ENCODE results near the gene NAP1L4.
A peak's percentile ranks its signal among the peaks of the same experiment; 100 is the strongest.

Gene NAP1L4

GRCh38 chr11:2904153-2905052, 87.7 kb downstream of the NAP1L4 start:
- H3K9ac ChIP-seq (ENCODE audit: low read depth, low read length, poor library complexity, severe bottlenecking), result peak overlapping the region; percentile 87

GRCh38 chr11:2903672-2904011, 88.5 kb downstream of the NAP1L4 start:
- Histone ChIP-seq H3K9ac (ENCODE audit: low read depth, low read length, poor library complexity, severe bottlenecking) (peak overlapping the region; percentile 87), H3K4me2 (ENCODE audit: low read depth, low read length, poor library complexity, severe bottlenecking) (peak overlapping the region; percentile 84), H3K27me3 (ENCODE audit: insufficient read depth, low read length, poor library complexity, severe bottlenecking) (no peaks in the 10 kb centered on the region), H3K9me3 (ENCODE audit: insufficient read depth, low read depth, low read length) (no peaks in the 10 kb centered on the region), H4K20me1 (ENCODE audit: insufficient read depth, low read length, poor library complexity, severe bottlenecking) (no peaks in the 10 kb centered on the region), H3F3A (ENCODE audit: low read depth) (no peaks in the 10 kb centered on the region), H3K4me1 (ENCODE audit: insufficient read depth, low read length, poor library complexity, severe bottlenecking) (peaks cover 46% of the 10 kb centered on the region), H3K36me3 (ENCODE audit: insufficient read depth, low read length) (no peaks in the 10 kb centered on the region), H2AFZ (ENCODE audit: low read length) (no peak overlapping the region), H3K79me2 (ENCODE audit: insufficient read depth, low read length) (peaks cover 20% of the 10 kb centered on the region; the same call in 1 of the 2 replicates), H3K4me3 (ENCODE audit: low read length, poor library complexity, severe bottlenecking) (peak overlapping the region; percentile 86), H3K9me2 (replicated peaks; ENCODE audit: low read depth, low read length) (no peaks in the 10 kb centered on the region)
- TF ChIP-seq CTCF (conservative IDR thresholded peaks at IDR 0.05; ENCODE audit: low read length), result no peak; the same call in 1 of the 2 replicates
- TF ChIP-seq EZH2phosphoT487 (IDR thresholded peaks at IDR 0.05; ENCODE audit: borderline replicate concordance), result no peak

More at GRCh38 chr11:2904153-2905052, 87.7 kb downstream of the NAP1L4 start:
- H4K20me1 ChIP-seq (ENCODE audit: insufficient read depth, low read length, poor library complexity, severe bottlenecking), result no peaks in the 10 kb centered on the region
- H3K79me2 ChIP-seq (ENCODE audit: insufficient read depth, low read length), result peaks cover 20% of the 10 kb centered on the region; the same call in 1 of the 2 replicates
- no peaks in the 10 kb centered on the region for H3K9me3 ChIP-seq (ENCODE audit: insufficient read depth, low read depth, low read length)
- no peaks in the 10 kb centered on the region for H3K27me3 ChIP-seq (ENCODE audit: insufficient read depth, low read length, poor library complexity, severe bottlenecking)
- H3K4me2 ChIP-seq (ENCODE audit: low read depth, low read length, poor library complexity, severe bottlenecking), result peak overlapping the region; percentile 84
- no peak for TF ChIP-seq EZH2phosphoT487 (IDR thresholded peaks at IDR 0.05; ENCODE audit: borderline replicate concordance)
- peak overlapping the region; percentile 86 for H3K4me3 ChIP-seq (ENCODE audit: low read length, poor library complexity, severe bottlenecking)
- H3K36me3 ChIP-seq (ENCODE audit: insufficient read depth, low read length), result no peaks in the 10 kb centered on the region
- H2AFZ ChIP-seq (ENCODE audit: low read length), result no peak overlapping the region
- H3F3A ChIP-seq (ENCODE audit: low read depth), result no peaks in the 10 kb centered on the region
- peaks cover 39% of the 10 kb centered on the region for H3K4me1 ChIP-seq (ENCODE audit: insufficient read depth, low read length, poor library complexity, severe bottlenecking)
- no peaks in the 10 kb centered on the region for H3K9me2 ChIP-seq (replicated peaks; ENCODE audit: low read depth, low read length)

- H3K4me1 ChIP-seq (ENCODE audit: insufficient read depth, low read length, poor library complexity, severe bottlenecking), result peaks cover 52% of the 10 kb centered on the region
- no peaks in the 10 kb centered on the region for H3K9me3 ChIP-seq (ENCODE audit: insufficient read depth, low read depth, low read length)
- TF ChIP-seq EZH2phosphoT487 (IDR thresholded peaks at IDR 0.05; ENCODE audit: borderline replicate concordance) (no peak), CTCF (conservative IDR thresholded peaks at IDR 0.05; ENCODE audit: low read length) (no peak)
- H3K9me2 ChIP-seq (replicated peaks; ENCODE audit: low read depth, low read length), result no peaks in the 10 kb centered on the region
- no peak overlapping the region for H2AFZ ChIP-seq (ENCODE audit: low read length)
- peak overlapping the region; percentile 86 for H3K4me3 ChIP-seq (ENCODE audit: low read length, poor library complexity, severe bottlenecking)
- H3K4me2 ChIP-seq (ENCODE audit: low read depth, low read length, poor library complexity, severe bottlenecking), result peak overlapping the region; percentile 84
- H3K27me3 ChIP-seq (ENCODE audit: insufficient read depth, low read length, poor library complexity, severe bottlenecking), result no peaks in the 10 kb centered on the region
- peaks cover 20% of the 10 kb centered on the region; the same call in 1 of the 2 replicates for H3K79me2 ChIP-seq (ENCODE audit: insufficient read depth, low read length)
- no peaks in the 10 kb centered on the region for H4K20me1 ChIP-seq (ENCODE audit: insufficient read depth, low read length, poor library complexity, severe bottlenecking)
- H3K9ac ChIP-seq (ENCODE audit: low read depth, low read length, poor library complexity, severe bottlenecking), result peak overlapping the region; percentile 87
- H3K36me3 ChIP-seq (ENCODE audit: insufficient read depth, low read length), result no peaks in the 10 kb centered on the region
- H3F3A ChIP-seq (ENCODE audit: low read depth), result no peaks in the 10 kb centered on the region
Observed at GRCh38 chr11:2902784-2903671, 89.1 kb downstream of the NAP1L4 start.
